ENCODE data around the gene YKT6.
"Not testable (repeated sequence)": the region's sequence is repeated elsewhere in the genome, so short reads cannot be mapped to it uniquely, and the experiment has no call there.

YKT6 gene

DNA sequence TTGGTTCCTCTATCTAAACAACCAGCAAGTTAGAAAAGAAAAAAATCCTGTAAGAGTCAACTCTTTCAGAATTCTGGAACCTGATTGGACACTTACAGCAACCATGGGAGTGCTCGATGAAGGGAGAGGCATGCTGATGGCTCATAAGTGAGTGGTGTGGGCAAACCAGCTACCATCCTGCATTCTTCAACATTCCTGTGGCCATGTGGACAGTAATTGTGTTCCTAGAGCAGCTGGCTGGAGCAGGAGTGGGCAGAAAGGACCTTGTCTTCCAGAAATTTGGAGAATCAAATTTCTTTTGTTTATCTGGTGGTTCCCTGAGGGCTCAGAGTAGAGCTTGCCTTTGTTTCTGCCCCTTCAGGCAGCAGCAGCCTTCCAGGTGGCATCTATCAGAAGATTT, 37.2 kb upstream of the YKT6 start:
- DNase-seq, result no peak
- intact Hi-C loops (cut with DNase I), result no loop called here

DNA sequence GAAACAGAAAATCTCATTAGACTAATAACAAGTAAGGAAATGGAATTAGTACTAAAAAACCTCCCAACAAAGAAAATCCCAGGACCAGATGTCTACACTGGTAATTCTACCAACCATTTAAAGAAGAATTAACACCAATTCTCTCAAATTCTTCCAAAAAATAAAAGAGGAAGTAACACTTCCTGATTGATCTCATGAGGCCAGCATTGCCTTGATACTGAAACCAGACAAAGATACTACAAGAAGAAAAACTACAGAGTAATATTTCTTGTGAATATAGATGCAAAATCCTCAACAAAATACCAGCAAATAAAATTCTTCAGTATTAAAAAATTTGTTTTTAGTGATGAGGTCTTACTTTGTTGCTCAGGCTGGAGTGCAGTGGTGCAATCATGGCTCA, 32.9 kb upstream of the YKT6 start:
- intact Hi-C loops (cut with DNase I), result no loop called here
- no peak for DNase-seq

DNA sequence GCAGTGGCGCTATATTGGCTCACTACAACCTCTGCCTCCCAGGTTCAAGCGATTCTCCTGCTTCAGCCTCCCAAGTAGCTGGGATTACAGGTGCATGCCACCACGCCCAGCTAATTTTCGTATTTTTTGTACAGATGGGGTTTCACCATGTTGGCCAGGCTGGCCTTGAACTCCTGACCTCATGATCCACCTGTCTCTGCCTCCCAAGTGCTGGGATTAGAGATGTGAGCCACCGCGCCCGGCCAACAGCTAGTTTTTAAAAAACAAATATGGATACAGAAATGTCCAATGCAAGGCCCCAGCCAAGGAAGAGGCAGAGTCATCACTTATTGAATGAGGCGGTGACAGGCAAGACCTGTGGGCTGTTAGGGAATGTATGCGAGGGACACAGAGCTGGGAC, 28.9 kb upstream of the YKT6 start:
- intact Hi-C loops (cut with DNase I), result not testable (repeated sequence)
- peak in 1 of 42 donors; percentile 4 for DNase-seq

DNA sequence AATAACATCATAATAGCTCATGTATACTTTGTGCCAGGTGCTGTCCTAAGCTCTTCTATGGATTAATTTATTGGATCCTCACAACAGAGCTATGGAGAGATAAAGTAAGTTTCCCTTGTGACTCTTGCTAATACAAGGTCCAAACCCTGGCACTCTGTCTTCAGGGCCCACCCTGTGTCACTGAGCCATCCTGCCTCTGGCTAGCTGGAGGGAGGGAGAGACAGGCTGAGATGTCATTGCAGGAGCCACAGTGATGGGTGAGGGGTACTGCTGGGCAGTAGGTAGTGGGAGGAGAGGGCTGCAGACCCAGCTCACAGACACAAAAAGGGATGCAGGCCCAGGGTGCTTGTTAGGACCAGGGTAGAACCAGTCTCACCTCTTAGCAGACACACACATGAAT, 28.4 kb upstream of the YKT6 start:
- intact Hi-C loops (cut with DNase I), result no loop called here
- no peak for DNase-seq

DNA sequence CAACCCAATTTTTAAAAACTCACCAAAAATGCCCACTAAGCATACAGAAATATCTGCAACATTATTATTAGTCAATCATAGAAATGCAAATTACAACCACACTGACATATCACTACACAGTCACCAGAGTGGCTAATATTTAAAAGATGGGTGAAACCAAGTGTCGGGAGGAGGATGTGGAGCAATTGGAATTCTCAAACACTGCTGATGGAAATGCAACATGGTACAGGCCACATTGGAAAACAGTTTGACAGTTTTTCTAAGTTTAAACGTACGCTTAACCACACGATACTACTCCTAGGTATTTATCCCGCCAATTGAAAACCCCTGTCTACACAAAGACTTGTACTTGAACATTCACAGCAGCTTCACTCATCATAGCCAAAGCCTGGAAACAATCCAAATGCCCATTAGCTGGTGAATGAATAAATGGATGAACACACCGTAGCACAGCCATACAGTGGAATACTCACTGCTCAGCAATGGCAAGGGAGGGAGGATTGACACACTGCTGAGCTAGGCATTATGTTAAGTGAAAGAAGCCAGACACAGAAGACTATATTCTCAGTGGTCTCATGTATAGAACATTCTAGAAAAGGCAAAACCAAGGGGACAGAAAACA, 27.9 kb upstream of the YKT6 start:
- intact Hi-C loops (cut with DNase I), result no loop called here
- DNase-seq, result no peak

DNA sequence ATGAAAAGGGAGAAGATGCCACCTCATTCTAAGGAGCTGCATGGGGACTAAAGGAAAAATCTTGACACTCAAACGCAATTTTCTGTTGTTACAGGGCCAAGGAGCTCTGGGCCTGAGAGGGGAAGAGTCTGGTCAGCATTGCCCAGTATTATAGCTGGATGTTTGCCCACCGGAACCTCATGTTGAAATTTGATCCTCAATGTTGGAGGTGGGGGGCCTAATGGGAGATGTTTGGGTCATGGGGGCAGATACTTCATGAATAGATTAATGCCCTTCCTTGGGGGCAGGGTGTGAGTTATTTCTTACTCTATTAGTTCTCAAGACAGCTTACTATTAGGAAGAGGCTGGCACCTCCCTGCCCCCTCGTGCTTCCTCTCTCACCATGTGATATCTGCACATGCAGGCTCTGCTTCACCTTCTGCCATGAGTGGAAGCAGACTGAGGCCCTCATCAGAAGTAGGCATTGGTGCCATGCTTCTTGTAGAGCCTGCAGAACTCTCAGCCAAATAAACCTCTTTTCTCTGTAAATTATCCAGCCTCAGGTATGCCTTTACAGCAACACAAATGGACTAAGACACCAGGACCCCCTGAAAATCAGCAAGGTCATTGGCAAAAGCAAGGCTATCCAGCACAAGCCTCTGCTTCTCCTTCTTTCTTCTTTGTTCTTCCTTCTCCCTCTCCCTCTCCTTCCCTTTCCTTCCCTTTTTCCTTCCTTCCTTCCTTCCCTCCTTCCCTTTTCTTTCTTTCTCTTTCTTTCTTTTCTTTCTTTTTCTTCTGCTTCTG, 26.7 kb upstream of the YKT6 start:
- intact Hi-C loops (cut with DNase I), result no loop called here
- no peak for DNase-seq

DNA sequence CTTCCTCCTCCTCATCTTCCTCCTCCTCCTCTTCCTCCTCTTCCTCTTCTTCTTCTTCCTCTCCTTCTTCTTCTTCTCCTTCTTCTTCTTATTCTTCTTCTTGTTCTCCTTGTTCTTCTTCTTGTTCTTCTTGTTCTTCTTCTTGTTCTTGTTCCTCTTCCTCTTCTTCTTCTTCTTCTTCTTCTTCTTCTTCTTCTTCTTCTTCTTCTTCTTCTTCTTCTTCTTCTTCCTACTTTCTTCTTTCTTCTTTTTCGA, 26.2 kb upstream of the YKT6 start:
- DNase-seq; intact Hi-C loops (cut with DNase I): not testable (repeated sequence)

DNA sequence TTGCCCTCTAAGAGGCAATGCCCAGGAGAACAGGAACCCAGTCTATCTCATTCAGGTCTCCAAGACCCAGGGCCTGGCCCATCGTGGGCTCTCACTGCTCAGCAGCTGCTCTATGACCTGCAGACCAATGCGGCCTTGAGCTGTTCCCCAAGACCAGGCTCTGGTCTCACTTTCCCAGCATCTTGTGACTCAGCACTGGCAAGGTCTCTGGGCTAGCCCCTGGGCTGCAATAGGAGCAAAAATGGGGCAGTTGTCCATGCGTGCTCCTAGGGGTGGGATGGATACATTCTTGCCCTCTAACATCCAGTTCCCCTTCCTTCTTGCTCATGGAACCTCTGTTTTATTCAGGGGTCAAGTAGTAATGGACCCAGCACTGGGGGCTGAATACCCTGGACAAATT, 25.0 kb upstream of the YKT6 start:
- DNase-seq, result peak in 1 of 42 donors; percentile 29
- intact Hi-C loops (cut with DNase I), result no loop called here

DNA sequence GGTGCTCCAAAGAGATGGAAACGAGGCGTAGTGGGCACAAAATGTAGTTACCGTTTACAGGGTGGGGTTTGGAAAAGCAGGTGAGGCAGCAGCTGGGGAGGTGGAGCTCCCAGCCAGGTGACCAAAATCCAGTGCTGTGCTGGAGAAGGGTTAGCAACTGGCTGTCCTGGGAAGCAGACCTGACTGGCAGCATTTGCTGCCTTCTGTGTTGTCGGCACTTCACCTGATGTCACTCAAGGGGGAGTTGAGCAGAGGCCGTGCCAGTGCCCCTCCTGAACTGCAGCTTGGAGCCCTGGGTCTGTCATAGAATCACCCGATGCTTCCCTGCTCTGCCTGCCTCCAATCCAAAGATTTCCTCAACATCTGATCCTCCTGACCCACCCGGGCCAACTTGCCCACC, 24.3 kb upstream of the YKT6 start:
- intact Hi-C loops (cut with DNase I), result no loop called here
- DNase-seq, result peak in 1 of 42 donors; percentile 12

DNA sequence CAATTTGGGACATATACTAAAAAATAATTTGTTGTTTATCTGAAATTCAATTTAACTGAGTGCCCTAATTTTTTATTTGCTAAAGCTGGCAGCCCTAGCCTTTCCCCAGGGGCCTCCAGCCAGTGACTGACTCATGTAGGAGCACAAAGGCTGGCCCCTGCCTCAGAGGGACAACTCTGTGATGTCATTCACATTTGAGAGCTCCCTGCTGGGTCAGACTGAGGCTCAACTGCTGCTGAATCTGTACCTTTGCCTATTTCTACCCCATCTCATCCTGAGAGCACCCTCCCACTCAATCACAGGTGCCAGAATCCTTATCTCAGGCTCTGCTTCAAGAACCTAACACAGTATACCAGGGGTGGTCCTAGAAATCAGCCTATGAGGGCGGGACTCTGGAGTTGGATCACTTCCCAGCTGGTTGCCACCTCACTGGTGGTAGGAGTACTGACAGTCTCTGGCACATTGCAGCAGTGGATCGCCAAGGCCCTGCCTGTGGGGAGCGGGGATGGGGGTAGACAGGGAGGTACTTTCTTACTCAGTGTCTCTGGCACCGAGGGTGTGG, 23.1 kb upstream of the YKT6 start:
- DNase-seq, result peak in 19 of 42 donors; percentile 7 to 83 (median 42)
- intact Hi-C loops (cut with DNase I), result no loop called here

DNA sequence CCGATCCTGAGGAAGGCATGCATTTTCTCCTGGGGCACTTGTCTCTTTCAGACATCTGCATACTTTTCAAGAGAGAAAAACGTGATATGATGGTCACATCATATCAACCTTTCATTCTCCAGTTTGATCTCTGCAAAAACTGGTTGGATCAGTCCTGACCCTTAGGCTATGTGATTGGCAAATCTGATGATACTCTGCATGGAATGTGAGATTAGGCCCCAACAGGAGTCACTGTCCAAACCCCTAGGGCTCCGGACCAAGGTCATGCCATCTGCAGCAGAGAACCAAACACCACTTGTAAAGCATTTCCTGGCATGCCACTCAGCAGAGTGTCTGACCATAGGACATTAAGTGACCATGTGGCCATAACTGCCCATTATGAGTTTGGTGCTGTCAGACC, 20.1 kb upstream of the YKT6 start:
- intact Hi-C loops (cut with DNase I), result no loop called here
- DNase-seq, result peak in 1 of 42 donors; percentile 15

DNA sequence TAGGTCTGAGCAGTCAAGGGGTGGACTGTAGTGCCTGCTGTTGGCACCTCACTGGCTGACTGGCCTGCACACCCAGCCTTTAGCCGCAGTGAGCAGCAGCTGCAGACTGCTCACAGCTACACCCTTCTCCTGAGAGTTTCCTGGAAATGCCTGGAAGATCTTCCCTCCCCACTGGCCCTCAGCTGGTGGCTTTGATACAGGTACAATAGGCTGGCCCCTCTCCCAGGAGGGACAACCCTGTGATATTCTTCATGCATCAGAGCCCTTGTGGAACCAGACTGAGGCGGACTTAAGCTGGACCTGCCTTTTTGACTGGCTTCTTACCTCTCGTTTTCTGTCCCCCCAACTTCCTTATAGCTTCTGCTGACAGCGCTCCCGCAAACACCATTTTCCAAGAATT, 18.0 kb upstream of the YKT6 start:
- peak in 1 of 42 donors; percentile 15 for DNase-seq
- intact Hi-C loops (cut with DNase I), result no loop called here

DNA sequence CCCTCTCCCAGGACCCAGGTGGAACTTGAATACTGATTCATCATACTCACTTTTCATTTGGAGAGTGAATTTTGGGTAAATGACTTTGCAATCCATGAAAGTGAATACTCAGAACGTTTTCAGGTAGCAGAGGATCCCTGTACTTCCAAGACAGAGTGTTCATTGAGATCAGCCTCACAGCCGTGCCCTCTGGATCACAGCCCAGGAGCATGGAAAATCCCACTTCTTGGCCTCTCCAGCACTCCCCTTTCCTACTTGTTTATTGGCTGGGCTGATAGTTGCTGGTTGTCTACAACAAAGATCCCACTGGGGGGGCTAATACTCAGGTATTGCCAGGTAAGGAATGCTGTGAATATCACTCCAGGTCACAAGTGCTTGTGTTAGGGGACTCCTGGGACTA, 17.4 kb upstream of the YKT6 start:
- peak in 2 of 42 donors; percentile 29 to 42 for DNase-seq
- intact Hi-C loops (cut with DNase I), result no loop called here

DNA sequence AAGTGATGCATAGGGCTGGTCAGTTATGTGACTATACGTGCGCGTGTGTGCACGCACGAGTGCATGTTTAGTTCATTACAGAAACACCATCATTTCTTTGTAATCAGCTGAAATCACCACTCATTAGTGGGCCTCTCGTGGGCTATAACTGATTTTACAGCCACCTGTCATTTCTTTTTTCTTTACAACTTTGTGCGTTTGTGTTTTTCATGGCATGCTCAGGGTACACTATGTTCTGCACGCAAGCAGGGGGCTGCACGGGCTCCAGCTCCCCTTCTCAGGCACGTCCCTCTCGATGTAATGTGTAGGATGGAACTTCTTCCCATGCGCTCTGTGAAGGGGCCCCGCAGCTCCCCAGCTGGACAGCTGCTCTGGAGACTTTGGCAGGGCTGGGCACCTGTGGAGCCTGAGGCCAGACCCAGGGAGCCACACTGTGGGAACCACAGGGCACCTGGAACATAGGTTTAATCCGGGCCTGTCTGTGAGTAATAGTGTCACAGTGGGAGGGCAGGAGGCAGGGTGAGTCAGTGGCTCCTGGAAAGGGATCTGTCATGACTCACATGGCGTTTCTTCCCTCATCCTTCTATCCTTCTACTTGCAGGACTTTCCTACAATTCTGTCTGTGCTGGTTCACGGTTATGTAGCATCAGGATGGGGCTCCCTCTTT, 16.4 kb upstream of the YKT6 start:
- peak in 21 of 42 donors; percentile 21 to 74 (median 42) for DNase-seq
- intact Hi-C loops (cut with DNase I), result no loop called here

DNA sequence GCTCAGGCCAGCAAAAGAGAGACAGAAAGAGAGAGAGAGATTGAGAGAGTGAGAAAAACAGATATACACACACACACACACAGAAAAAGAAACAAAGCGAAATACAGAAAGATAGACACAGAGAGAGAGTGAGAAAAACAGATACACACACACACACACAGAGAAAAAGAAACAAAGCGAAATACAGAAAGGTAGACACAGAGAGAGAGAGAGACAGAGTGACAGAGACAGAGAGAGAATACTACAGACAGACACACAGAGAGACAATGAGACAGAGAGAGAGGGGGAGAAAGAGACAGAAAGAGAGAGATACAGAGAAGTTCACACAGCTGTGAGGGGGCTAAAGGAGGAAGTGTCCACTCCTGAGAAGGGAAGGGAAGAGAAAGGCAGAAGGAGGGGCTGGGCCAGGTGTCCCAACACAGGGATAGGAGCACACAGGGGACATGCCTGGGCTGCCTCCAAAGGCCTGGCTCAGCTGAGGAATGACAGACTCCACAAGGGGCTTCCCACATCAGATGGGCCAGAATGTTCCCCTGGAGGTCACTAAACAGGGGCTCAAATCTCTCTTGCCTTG, 15.8 kb upstream of the YKT6 start:
- peak in 1 of 42 donors; percentile 16 for DNase-seq
- intact Hi-C loops (cut with DNase I), result no loop called here

DNA sequence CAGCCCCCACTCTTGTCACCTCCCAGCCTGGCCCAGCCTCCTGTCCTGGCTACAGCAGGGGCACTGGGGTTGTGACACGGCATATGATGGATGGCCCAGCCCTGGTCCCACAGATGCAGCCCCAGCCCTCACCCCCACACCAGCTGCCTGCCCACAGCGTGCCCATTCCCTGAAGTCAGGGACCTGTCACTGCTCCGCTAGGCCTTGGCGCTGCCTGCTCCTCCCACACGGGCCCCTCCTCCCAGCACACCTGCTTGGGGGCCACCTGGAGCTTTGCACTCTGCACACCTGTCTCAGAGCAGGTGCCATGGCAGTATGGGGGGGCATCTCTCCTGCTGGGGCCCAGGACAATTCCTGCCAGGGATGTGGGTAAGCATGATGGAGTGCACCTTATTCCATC, 15.0 kb upstream of the YKT6 start:
- intact Hi-C loops (cut with DNase I), result no loop called here
- DNase-seq, result peak in 1 of 42 donors; percentile 26

DNA sequence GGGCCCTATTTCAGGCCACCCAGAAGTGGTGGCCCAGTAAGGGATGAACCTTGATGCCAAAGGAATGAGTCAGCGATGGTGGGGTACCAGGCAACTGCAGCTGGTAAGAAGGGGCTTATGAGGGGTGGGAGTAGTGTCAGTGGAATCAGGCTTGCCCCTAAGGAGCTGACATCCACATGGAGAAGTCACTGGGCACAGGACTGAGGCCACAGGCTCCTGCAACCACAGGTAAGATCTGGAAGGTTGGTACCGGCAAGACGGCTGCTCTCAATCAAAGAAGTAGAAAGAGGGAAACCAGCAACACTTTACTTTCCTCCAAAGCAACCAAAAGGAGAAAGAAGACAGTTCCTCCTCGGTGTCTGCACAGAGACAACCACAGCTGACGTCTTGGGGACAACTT, 14.0 kb upstream of the YKT6 start:
- intact Hi-C loops (cut with DNase I), result no loop called here
- peak in 2 of 42 donors; percentile 13 to 32 for DNase-seq

DNA sequence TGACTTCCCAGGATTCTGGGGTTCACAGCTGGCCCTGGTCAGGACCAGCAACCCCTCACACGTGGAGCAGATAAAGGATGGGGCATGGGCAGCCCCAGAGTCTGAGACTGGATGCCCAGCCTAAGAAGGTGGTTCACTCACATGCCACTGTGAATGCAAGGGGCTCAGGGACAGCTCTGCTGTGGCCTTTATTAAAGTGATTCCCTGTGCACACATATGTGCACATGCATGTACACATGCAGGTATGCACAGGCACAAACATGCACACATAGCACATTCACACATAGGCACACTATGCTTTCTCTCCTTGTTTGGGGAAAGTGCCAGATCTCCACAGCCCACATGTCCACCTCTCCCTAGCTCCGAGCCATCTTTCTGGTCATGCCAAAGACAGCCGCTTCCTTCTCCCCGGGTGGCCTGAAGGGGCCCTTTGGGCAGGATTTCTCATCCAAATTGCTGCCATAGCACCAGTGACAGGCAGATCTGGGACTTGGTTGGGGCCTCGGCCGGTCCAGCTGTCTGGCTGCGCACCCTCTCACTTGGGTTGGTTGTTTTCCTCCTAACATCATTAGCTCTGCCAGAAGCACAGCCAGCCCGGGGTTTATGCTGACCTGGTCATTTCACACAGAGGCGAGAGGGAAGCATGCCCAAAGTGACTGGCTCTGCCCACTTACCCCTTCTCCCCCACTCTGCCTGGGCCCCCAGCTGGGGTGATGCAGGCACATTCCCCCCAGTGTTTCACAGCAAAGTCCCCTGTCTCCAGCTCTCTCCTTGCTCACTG, 13.0 kb upstream of the YKT6 start:
- DNase-seq, result peak in 14 of 42 donors; percentile 8 to 56 (median 21)
- intact Hi-C loops (cut with DNase I), result no loop called here

Data from head of caudate nucleus (tissue), 42 donors.